ENCODE results near the gene PAX1.

PAX1 gene

DNA sequence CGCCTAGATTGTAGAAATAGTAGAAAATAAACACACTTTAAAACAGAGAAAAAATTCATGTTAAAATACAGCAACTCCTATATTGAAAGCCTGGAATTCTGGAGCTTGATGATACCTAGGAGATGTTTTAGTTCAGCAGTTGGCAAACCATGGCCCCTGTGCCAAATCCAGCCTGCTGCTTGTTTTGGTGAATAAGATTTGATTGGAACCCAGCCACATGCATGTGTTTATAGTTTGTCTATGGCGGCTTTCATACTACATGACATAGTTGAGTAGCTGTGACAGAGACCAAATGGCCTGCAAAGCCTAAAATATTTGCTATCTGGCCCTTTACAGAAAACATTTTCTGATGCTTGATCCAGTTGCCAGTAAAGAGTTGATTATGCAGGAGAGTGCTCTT lies 57.2 kb downstream of the PAX1 start:
- Mint-ChIP-seq H3K27ac (no peak overlapping the region), H3K36me3 (ENCODE audit: low read depth) (no peaks in the 10 kb centered on the region), H3K9me3 (no peaks in the 10 kb centered on the region)

DNA sequence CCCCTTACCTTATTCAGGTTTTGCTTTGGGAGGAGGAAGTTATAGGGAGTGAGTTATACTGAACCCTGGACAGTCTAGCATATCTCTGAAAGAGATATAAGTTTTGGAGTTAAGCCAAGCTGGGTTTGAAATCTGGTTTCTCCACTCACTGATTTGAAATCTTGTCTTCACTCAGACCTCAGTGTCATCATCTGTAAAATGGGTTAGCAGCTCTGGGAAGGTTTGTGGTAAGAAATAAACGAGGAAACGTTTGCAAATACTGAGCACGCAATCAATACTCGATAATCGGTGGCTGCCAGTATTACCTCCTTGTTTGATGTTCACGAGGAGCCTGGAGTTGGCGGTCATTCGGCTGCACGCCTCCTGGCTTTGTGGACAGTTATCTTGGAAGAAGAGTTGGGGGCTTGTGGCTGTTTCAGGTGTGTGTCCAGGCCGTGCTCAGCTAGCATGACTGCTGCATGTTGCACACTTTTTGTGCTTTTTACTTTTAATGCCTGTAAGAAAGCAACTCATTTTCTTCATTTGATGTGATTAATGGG lies 61.8 kb downstream of the PAX1 start:
- Mint-ChIP-seq H3K36me3 (ENCODE audit: low read depth) (no peaks in the 10 kb centered on the region), H3K4me3 (no peak overlapping the region), H3K9me3 (no peaks in the 10 kb centered on the region), H3K4me1 (ENCODE audit: low read depth) (no peaks in the 10 kb centered on the region), H3K27me3 (ENCODE audit: low read depth) (no peaks in the 10 kb centered on the region), H3K27ac (no peak overlapping the region)

More for the DNA sequence above, 57.2 kb downstream of the PAX1 start:
- Mint-ChIP-seq H3K27me3 (ENCODE audit: low read depth) (no peaks in the 10 kb centered on the region), H3K4me3 (no peak overlapping the region), H3K4me1 (ENCODE audit: low read depth) (no peaks in the 10 kb centered on the region)

- Mint-ChIP-seq H3K9me3 (no peaks in the 10 kb centered on the region), H3K36me3 (ENCODE audit: low read depth) (no peaks in the 10 kb centered on the region), H3K4me1 (ENCODE audit: low read depth) (no peaks in the 10 kb centered on the region), H3K4me3 (no peak overlapping the region), H3K27ac (no peak overlapping the region), H3K27me3 (ENCODE audit: low read depth) (no peaks in the 10 kb centered on the region)
These were observed 62.3 kb downstream of the PAX1 start for GRCh38 chr20:21767739-21768223.
